ENCODE measurements around the gene PPP1R37.

- no peak for TF ChIP-seq CTCF (IDR thresholded peaks at IDR 0.05; ENCODE audit: poor library complexity, severe bottlenecking)
- TF ChIP-seq SMC3 (conservative IDR thresholded peaks at IDR 0.05; ENCODE audit: poor library complexity) = no peak
- no peak for TF ChIP-seq REST (IDR thresholded peaks at IDR 0.05; ENCODE audit: borderline replicate concordance)
- no peak for TF ChIP-seq RAD21 (conservative IDR thresholded peaks at IDR 0.05)
- no peak for TF ChIP-seq EZH2 (IDR thresholded peaks at IDR 0.05; ENCODE audit: borderline replicate concordance, insufficient read depth, low read length, poor library complexity, severe bottlenecking)
- no peak for TF ChIP-seq POLR2AphosphoS5 (IDR thresholded peaks at IDR 0.05)
- no peak for TF ChIP-seq TAF1 (IDR thresholded peaks at IDR 0.05; ENCODE audit: low read depth)
- TF ChIP-seq MXI1 (conservative IDR thresholded peaks at IDR 0.05; ENCODE audit: poor library complexity, severe bottlenecking) = no peak
Measured at GRCh38 chr19:45046355-45046754, 46.6 kb upstream of the PPP1R37 start.
